ENCODE measurements around the gene AKT2.
A peak's percentile ranks its signal among the peaks of the same experiment; 100 is the strongest.

The AKT2 gene

GRCh38 chr19:40303765-40304164 is 18.6 kb upstream of the AKT2 start:
- no peak overlapping the region for H3K4me3 ChIP-seq (ENCODE audit: low read depth, low read length)
- no peak for DNase-seq (ENCODE audit: low read depth)

DNA sequence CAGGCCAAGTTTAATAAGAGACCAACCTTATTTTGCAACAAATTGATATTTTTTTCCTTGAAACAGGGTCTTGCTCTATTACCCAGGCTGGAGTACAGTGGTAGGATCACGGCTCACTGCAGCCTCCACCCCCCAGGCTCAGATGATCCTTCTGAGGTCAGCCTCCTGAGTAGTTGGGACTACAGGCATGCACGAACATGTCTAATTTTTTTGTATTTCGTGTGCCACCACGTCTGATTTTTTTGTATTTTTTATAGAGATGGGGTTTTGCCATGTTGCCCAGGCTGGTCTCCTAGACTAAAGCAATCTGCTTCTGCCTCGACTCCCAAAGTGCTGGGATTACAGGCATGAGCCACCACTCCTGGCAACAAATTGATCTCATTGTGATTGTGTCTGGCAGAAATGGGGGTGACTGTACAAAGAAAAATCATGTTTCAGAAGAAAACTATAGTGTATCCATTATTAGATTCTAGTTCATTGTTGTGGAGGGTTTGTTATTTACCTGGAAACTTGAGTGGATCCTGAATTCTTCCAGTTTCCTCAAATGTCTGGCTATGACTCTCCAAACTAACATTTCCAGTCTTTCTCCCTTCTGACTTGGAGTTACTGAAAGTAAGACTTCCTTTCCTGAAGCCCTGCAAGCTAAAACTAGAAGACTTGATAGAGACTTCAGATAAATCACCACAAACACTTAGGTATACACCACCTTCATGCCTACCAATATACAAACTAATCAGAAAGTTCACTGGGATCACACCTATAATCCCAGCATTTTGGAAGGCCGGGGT is 17.3 kb upstream of the AKT2 start:
- no peak for DNase-seq (ENCODE audit: low read depth)
- no peak overlapping the region for H3K4me3 ChIP-seq (ENCODE audit: low read depth, low read length)

DNA sequence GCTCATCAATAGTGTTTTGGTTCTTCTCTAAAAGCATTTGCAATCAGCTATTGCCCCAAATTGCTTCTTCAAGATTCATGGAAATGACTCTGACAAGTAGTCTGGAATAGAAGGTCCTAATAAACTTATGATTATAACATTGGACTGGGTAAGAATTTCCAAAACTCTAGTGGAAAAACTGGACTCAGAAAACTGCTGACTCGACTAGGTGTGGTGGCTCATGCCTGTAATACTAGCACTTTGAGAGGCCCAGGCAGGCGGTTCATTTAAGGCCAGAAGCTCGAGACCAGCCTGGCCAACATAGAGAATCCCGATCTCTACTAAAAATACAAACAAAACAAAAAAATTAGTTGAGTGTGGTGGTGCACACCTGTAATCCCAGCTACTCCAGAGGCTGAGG is 15.5 kb upstream of the AKT2 start:
- no peak for DNase-seq (ENCODE audit: low read depth)
- H3K4me3 ChIP-seq (ENCODE audit: low read depth, low read length) = no peak overlapping the region

GRCh38 chr19:40298026-40298425 is 12.9 kb upstream of the AKT2 start:
- no peak for DNase-seq (ENCODE audit: low read depth)
- H3K4me3 ChIP-seq (ENCODE audit: low read depth, low read length) = no peak overlapping the region

GRCh38 chr19:40294560-40294959 is 9.4 kb upstream of the AKT2 start:
- H3K4me3 ChIP-seq (ENCODE audit: low read depth, low read length) = no peak overlapping the region

DNA sequence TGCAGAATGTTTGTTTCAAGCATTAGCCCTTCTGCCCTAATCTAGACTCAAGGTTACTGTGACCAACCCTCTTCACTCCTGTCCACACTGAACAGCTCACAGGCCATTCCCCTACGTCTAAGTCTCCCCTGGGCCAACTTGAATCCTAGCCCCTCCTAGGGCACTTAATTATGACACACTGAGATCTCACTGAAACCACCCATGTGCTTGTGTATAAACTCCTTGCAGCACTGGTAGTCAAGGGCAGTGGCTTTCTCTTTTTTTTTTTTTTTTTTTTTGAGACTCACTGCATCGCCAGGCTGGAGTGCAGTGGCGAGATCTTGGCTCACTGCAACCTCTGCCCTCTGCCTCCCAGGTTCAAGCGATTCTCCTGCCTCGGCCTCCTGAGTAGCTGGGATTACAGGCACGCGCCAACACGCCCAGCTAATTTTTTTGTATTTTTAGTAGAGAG is 1.9 kb upstream of the AKT2 start:
- DNase-seq (ENCODE audit: low read depth) = no peak
- no peak overlapping the region for H3K4me3 ChIP-seq (ENCODE audit: low read depth, low read length)

More at GRCh38 chr19:40294560-40294959, 9.4 kb upstream of the AKT2 start:
- DNase-seq (ENCODE audit: low read depth) = no peak

DNA sequence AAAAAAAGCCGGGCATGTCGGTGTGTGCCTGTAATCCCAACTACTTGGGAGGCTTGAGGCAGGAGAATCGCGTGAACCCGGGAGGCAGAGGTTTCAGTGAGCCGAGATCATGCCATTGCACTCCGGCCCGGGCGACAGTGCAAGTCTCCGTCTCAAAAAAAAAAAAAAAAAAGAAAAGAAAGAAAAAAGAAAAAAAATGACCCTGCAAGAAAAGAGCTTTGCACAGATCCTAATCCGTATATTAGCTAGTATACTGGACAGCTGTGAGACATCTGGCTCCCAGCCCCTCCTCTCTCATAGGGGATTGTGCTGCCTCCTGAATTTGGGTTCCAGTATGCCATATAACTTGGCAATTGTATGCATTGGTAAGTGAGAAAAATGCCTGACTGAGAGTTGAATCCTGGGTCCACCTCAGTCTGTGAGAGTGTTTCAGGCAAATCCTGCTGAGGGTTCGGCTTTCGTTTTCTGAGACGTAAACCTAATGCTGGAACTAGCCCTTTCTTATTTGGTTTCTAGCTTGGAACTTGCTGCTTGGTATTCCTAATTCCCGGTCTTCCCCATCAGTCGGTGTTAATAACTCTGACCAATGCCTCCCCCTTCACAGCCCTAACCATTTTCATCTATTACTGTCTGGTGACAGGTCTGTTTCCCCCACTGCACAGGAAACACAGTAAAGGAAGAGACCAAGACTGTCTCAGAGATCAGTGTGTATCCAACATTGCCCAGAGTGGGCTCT is 1.3 kb upstream of the AKT2 start:
- no peak overlapping the region for H3K4me3 ChIP-seq (ENCODE audit: low read depth, low read length)

DNA sequence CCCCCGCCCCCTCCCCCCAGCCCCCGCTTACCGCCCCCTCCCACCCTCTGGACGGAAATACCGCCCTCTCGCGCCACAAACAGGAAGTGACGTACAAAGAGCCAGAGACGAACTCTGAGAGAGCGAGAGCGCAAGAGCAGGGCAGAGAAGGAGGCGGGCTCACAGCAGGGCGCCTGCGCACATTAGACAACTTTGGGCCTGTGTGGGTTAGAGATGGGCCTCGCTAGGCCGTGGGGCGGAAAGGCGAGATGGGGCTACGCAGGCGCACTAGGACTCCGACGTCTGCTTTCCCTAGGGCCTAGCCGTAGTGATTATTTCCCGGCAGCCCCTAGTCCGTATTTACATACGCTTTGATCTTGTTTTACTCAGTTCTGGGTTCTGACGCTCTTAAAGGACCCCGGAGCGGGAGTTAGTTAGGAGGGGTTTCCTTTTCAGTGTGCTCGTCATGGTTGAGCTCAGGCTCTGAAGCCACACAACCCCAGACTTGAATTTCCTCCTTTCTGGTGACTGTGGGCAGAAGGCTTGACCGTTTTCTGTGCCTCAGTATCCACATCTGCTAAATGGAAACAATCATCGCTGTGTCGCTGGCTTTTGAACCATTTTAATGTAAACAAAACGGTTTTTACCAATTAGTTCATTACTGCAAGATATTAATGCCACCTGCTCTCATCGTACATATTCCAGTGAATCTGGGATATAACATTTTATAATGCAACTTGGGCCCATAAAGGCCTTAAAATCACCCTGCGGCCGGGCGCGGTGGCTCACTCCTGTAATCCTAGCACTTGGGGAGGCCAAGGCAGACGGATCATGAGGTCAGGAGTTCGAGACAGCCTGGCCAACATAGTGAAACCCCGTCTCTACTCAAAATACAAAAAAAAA is 449 bp upstream of the AKT2 start:
- H3K4me3 ChIP-seq (ENCODE audit: low read depth, low read length) = peak overlapping the region; percentile 92
- peak; percentile 98 for DNase-seq (ENCODE audit: low read depth)

More for the DNA sequence above, 1.3 kb upstream of the AKT2 start:
- no peak for DNase-seq (ENCODE audit: low read depth)

DNA sequence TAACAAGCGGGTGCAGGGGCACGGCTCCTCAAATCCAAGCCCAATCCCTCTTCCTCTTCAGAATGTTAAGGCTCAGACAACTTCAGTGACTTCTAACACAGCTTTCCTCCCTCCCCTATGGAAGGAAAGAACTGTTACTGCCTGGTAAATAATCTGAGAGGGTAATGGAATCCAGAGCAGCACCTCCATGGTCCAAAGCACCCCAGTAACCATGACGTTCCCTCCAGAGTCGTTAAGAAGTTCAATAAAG is 969 bp downstream of the AKT2 start:
- peak overlapping the region; percentile 92 for H3K4me3 ChIP-seq (ENCODE audit: low read depth, low read length)
- no peak for DNase-seq (ENCODE audit: low read depth)

GRCh38 chr19:40283414-40284250 is 1.5 kb downstream of the AKT2 start:
- peak overlapping the region; percentile 92 for H3K4me3 ChIP-seq (ENCODE audit: low read depth, low read length)
- DNase-seq (ENCODE audit: low read depth) = no peak

- no peak overlapping the region for H3K4me3 ChIP-seq (ENCODE audit: low read depth, low read length)
- no peak for DNase-seq (ENCODE audit: low read depth)
Measured at GRCh38 chr19:40282920-40283319, 2.2 kb downstream of the AKT2 start.

GRCh38 chr19:40282209-40282580 is 3.0 kb downstream of the AKT2 start:
- H3K4me3 ChIP-seq (ENCODE audit: low read depth, low read length) = no peak overlapping the region
- no peak for DNase-seq (ENCODE audit: low read depth)

DNA sequence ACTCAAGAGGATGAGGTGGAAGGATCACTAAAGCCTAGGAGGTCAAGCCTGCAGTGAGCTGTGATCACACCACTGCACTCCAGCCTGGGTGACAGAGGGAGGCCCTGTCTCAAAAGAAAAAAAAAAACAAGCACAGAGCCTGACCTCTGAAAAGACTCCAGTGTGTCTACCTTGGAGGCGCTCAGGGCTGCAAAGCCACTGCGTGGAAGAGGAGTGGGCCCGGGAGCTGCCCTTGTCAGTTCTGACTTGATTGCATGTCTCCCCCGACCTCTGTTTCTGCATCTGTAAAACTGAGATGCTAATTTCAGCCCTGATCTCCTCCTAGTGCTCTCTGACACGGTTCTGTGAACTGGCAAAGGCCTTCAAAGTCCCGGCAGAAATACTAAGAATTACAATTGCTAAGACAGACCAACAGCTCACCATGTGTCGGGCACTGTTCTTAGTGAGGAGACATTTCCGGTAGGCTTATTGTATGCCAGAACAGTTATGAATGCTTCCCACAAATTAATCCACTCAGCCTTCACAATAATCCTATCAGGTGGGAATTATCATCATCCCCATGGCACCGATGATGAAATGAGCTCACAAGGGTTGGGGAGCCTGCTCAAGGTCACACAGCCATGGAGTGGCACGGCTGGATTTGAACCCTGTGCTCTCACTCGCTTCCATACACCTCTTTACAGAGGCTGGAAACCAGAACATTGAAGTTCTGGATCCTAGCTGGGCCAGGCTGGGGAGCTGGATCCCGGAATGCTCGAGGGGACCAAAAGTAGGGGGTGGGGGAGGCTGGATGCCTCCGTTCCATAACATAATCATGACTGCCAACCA is 3.5 kb downstream of the AKT2 start:
- H3K4me3 ChIP-seq (ENCODE audit: low read depth, low read length) = no peak overlapping the region
- no peak for DNase-seq (ENCODE audit: low read depth)

GRCh38 chr19:40280608-40281221 is 4.4 kb downstream of the AKT2 start:
- no peak overlapping the region for H3K4me3 ChIP-seq (ENCODE audit: low read depth, low read length)
- no peak for DNase-seq (ENCODE audit: low read depth)

- DNase-seq (ENCODE audit: low read depth) = no peak
- no peak overlapping the region for H3K4me3 ChIP-seq (ENCODE audit: low read depth, low read length)
Measured at GRCh38 chr19:40279761-40280607, 5.2 kb downstream of the AKT2 start.

DNA sequence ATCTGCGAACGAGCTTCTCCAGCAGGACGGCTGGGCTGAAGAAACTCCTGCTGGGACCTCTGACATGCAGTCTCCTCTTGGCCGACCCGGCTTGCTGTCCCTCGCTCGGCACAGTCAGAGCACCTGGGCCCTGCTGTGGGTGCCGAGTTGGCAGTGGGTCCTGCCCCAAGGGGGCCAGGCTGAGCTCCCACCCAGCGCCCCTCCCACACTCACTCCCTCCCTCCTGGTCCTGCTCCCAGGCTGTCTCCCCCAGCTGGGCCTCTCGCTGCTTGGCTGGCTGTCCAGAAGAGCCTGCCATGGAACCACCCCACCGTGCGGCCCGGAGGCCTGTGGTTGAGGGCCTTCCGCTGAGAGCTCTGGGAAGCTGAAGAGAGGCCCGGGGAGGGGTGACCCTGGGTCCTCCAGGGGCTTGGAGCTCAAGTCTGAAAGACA is 6.0 kb downstream of the AKT2 start:
- DNase-seq (ENCODE audit: low read depth) = peak; percentile 51
- H3K4me3 ChIP-seq (ENCODE audit: low read depth, low read length) = peak overlapping the region; percentile 35

GRCh38 chr19:40278361-40279035 is 6.6 kb downstream of the AKT2 start:
- DNase-seq (ENCODE audit: low read depth) = no peak
- peak overlapping the region; percentile 35 for H3K4me3 ChIP-seq (ENCODE audit: low read depth, low read length)

Data from skeletal muscle cell (primary cell).